HepG2 (cell line): ENCODE data around the gene PRRT1B.
A peak's percentile ranks its signal among the peaks of the same experiment; 100 is the strongest.

Experiments
- KAT7 ChIP-seq: IDR thresholded peaks from 2 replicates; pipeline ENCODE4 v1.6.1; 2018; ENCODE audit warnings: borderline replicate concordance, missing compliant biosample characterization
- MED1 ChIP-seq: sonication (generic); formaldehyde crosslinking; IDR thresholded peaks from 2 replicates; pipeline ENCODE4 v1.4.0; 2020; ENCODE audit warnings: missing genetic modification reagents
- NFIC ChIP-seq: IDR thresholded peaks from 2 replicates; pipeline ENCODE4 v1.6.1; 2012; ENCODE audit warnings: mild to moderate bottlenecking, low read length, inconsistent platforms
- REXO4 ChIP-seq: sonication (generic); formaldehyde crosslinking; IDR thresholded peaks from 2 replicates; pipeline ENCODE4 v1.8.0; 2022; ENCODE audit warnings: missing genetic modification reagents, mild to moderate bottlenecking, borderline replicate concordance
- ZBTB8A ChIP-seq: sonication (generic); formaldehyde crosslinking; IDR thresholded peaks from 2 replicates; pipeline ENCODE4 v1.4.0; 2020; ENCODE audit warnings: mild to moderate bottlenecking, low read depth, missing genetic modification reagents, borderline replicate concordance
- ZKSCAN1 ChIP-seq: fragments of 150-350 bp; IDR thresholded peaks from 2 replicates; pipeline ENCODE4 v1.6.1; 2014; ENCODE audit warnings: low read length
- ZNF740 ChIP-seq: sonication (generic); formaldehyde crosslinking; IDR thresholded peaks from 2 replicates; pipeline ENCODE4 v1.4.0; 2020; ENCODE audit warnings: missing genetic modification reagents
- ZNF782 ChIP-seq: sonication (generic); formaldehyde crosslinking; IDR thresholded peaks from 2 replicates; pipeline ENCODE4 v1.4.0; 2020; ENCODE audit warnings: missing genetic modification reagents, mild to moderate bottlenecking, borderline replicate concordance
- TF ChIP-seq, protein P1 (sequence below): sonication (generic); formaldehyde crosslinking; IDR thresholded peaks from 2 replicates; pipeline ENCODE4 v1.4.0; 2020; ENCODE audit warnings: missing genetic modification reagents
- TF ChIP-seq, protein P2 (sequence below): sonication (generic); formaldehyde crosslinking; IDR thresholded peaks from 2 replicates; pipeline ENCODE4 v1.5.0; 2020; ENCODE audit warnings: mild to moderate bottlenecking, missing genetic modification reagents, moderate library complexity
- TF ChIP-seq, protein P3 (sequence below): sonication (generic); formaldehyde crosslinking; IDR thresholded peaks from 2 replicates; pipeline ENCODE4 v1.4.0; 2020; ENCODE audit warnings: missing genetic modification reagents, mild to moderate bottlenecking, borderline replicate concordance

GRCh38 chr9:131503626-131504465, 41.5 kb upstream of the PRRT1B start:
- TF ChIP-seq REXO4 (CRISPR knock-in tag) (no peak), ZNF740 (no peak), KAT7 (no peak), ZNF782 (CRISPR knock-in tag) (peak; percentile 10; the same call in 1 of the 2 replicates), ZBTB8A (CRISPR knock-in tag) (no peak), NFIC (no peak), ZKSCAN1 (no peak), MED1 (CRISPR knock-in tag) (no peak)
- TF ChIP-seq, protein P1, sequence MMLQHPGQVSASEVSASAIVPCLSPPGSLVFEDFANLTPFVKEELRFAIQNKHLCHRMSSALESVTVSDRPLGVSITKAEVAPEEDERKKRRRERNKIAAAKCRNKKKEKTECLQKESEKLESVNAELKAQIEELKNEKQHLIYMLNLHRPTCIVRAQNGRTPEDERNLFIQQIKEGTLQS (CRISPR knock-in tag), result no peak
- TF ChIP-seq, protein P2, sequence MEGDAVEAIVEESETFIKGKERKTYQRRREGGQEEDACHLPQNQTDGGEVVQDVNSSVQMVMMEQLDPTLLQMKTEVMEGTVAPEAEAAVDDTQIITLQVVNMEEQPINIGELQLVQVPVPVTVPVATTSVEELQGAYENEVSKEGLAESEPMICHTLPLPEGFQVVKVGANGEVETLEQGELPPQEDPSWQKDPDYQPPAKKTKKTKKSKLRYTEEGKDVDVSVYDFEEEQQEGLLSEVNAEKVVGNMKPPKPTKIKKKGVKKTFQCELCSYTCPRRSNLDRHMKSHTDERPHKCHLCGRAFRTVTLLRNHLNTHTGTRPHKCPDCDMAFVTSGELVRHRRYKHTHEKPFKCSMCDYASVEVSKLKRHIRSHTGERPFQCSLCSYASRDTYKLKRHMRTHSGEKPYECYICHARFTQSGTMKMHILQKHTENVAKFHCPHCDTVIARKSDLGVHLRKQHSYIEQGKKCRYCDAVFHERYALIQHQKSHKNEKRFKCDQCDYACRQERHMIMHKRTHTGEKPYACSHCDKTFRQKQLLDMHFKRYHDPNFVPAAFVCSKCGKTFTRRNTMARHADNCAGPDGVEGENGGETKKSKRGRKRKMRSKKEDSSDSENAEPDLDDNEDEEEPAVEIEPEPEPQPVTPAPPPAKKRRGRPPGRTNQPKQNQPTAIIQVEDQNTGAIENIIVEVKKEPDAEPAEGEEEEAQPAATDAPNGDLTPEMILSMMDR (CRISPR knock-in tag), result peak; percentile 38
- TF ChIP-seq, protein P3, sequence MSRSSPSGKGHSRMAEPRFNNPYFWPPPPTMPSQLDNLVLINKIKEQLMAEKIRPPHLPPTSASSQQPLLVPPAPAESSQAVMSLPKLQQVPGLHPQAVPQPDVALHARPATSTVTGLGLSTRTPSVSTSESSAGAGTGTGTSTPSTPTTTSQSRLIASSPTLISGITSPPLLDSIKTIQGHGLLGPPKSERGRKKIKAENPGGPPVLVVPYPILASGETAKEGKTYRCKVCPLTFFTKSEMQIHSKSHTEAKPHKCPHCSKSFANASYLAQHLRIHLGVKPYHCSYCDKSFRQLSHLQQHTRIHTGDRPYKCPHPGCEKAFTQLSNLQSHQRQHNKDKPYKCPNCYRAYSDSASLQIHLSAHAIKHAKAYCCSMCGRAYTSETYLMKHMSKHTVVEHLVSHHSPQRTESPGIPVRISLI (CRISPR knock-in tag), result no peak
